ENCODE measurements around the gene LMNB1.
"Not testable (repeated sequence)": the region's sequence is repeated elsewhere in the genome, so short reads cannot be mapped to it uniquely, and the experiment has no call there.

The LMNB1 gene

GRCh38 chr5:126816649-126817048 is 39.7 kb downstream of the LMNB1 start:
- DNase-seq (ENCODE audit: extremely low spot score, insufficient read length, low read depth) (no peak), FAIRE-seq (no peak)

- no peak for DNase-seq (ENCODE audit: extremely low spot score, insufficient read length, low read depth)
- FAIRE-seq: no peak
These were observed 41.8 kb downstream of the LMNB1 start for GRCh38 chr5:126818736-126819135.

GRCh38 chr5:126819253-126819652 is 42.3 kb downstream of the LMNB1 start:
- DNase-seq (ENCODE audit: extremely low spot score, insufficient read length, low read depth) (no peak), FAIRE-seq (no peak)

- DNase-seq (ENCODE audit: extremely low spot score, insufficient read length, low read depth) (no peak), FAIRE-seq (no peak)
These were observed 49.8 kb downstream of the LMNB1 start for GRCh38 chr5:126826619-126827215.

GRCh38 chr5:126829098-126829497 is 52.2 kb downstream of the LMNB1 start:
- FAIRE-seq (no peak), DNase-seq (ENCODE audit: extremely low spot score, insufficient read length, low read depth) (no peak)

- FAIRE-seq (no peak), DNase-seq (ENCODE audit: extremely low spot score, insufficient read length, low read depth) (no peak)
These were observed 53.1 kb downstream of the LMNB1 start for GRCh38 chr5:126830061-126830460.

- FAIRE-seq (no peak), DNase-seq (ENCODE audit: extremely low spot score, insufficient read length, low read depth) (no peak)
These were observed 54.2 kb downstream of the LMNB1 start for GRCh38 chr5:126831156-126831555.

- FAIRE-seq (no peak), DNase-seq (ENCODE audit: extremely low spot score, insufficient read length, low read depth) (no peak)
These were observed 59.8 kb downstream of the LMNB1 start for GRCh38 chr5:126836778-126837177.

GRCh38 chr5:126837242-126837641 is 60.3 kb downstream of the LMNB1 start:
- no peak for DNase-seq (ENCODE audit: extremely low spot score, insufficient read length, low read depth)
- FAIRE-seq: no peak

GRCh38 chr5:126837906-126838539 is 61.1 kb downstream of the LMNB1 start:
- FAIRE-seq: no peak
- no peak for DNase-seq (ENCODE audit: extremely low spot score, insufficient read length, low read depth)

- not testable (repeated sequence) for DNase-seq (ENCODE audit: extremely low spot score, insufficient read length, low read depth); FAIRE-seq
These were observed 62.5 kb downstream of the LMNB1 start for GRCh38 chr5:126839407-126839806.

- DNase-seq (ENCODE audit: extremely low spot score, insufficient read length, low read depth): not testable (repeated sequence)
These were observed 66.4 kb downstream of the LMNB1 start for GRCh38 chr5:126843375-126843774.

GRCh38 chr5:126845470-126846070 is 68.6 kb downstream of the LMNB1 start:
- DNase-seq (ENCODE audit: extremely low spot score, insufficient read length, low read depth): peak; percentile 33

More at GRCh38 chr5:126843375-126843774, 66.4 kb downstream of the LMNB1 start:
- not testable (repeated sequence) for FAIRE-seq

GRCh38 chr5:126846344-126846743 is 69.4 kb downstream of the LMNB1 start:
- FAIRE-seq: no peak
- no peak for DNase-seq (ENCODE audit: extremely low spot score, insufficient read length, low read depth)

More at GRCh38 chr5:126845470-126846070, 68.6 kb downstream of the LMNB1 start:
- FAIRE-seq: peak; percentile 48

GRCh38 chr5:126846744-126847455 is 70.0 kb downstream of the LMNB1 start:
- FAIRE-seq (no peak), DNase-seq (ENCODE audit: extremely low spot score, insufficient read length, low read depth) (no peak)

- no peak for FAIRE-seq
- DNase-seq (ENCODE audit: extremely low spot score, insufficient read length, low read depth): no peak
These were observed 70.5 kb downstream of the LMNB1 start for GRCh38 chr5:126847456-126847820.

- DNase-seq (ENCODE audit: extremely low spot score, insufficient read length, low read depth) (no peak), FAIRE-seq (no peak)
These were observed 70.9 kb downstream of the LMNB1 start for GRCh38 chr5:126847826-126848251.

GRCh38 chr5:126848253-126848652 is 71.3 kb downstream of the LMNB1 start:
- DNase-seq (ENCODE audit: extremely low spot score, insufficient read length, low read depth) (no peak), FAIRE-seq (no peak)

- FAIRE-seq: no peak
These were observed 72.3 kb downstream of the LMNB1 start for GRCh38 chr5:126849101-126849678.

GRCh38 chr5:126851501-126852011 is 74.6 kb downstream of the LMNB1 start:
- DNase-seq (ENCODE audit: extremely low spot score, insufficient read length, low read depth): no peak
- FAIRE-seq: no peak

More at GRCh38 chr5:126849101-126849678, 72.3 kb downstream of the LMNB1 start:
- DNase-seq (ENCODE audit: extremely low spot score, insufficient read length, low read depth): no peak

Measured in GM18507 (cell line).